Epithelial cell of esophagus (primary cell): Measurements from ENCODE around the gene USP37.

Experiments used
- DNase-seq: peaks from one replicate; pipeline ENCODE4 v3.0.0; 2010; ENCODE audit warnings: low read depth
- H3K4me3 ChIP-seq: 2 replicates; pipeline ENCODE4 v1.5.1; 2011; ENCODE audit warnings: mild to moderate bottlenecking, low read length, control low read depth
- CTCF ChIP-seq: IDR thresholded peaks from 2 replicates; pipeline ENCODE4 v1.5.1; 2011; ENCODE audit warnings: low read depth, mild to moderate bottlenecking, low read length, control low read depth, inconsistent platforms; ENCODE audit not compliant: insufficient read depth; ENCODE audit errors: missing control alignments

Gene USP37, protein sequence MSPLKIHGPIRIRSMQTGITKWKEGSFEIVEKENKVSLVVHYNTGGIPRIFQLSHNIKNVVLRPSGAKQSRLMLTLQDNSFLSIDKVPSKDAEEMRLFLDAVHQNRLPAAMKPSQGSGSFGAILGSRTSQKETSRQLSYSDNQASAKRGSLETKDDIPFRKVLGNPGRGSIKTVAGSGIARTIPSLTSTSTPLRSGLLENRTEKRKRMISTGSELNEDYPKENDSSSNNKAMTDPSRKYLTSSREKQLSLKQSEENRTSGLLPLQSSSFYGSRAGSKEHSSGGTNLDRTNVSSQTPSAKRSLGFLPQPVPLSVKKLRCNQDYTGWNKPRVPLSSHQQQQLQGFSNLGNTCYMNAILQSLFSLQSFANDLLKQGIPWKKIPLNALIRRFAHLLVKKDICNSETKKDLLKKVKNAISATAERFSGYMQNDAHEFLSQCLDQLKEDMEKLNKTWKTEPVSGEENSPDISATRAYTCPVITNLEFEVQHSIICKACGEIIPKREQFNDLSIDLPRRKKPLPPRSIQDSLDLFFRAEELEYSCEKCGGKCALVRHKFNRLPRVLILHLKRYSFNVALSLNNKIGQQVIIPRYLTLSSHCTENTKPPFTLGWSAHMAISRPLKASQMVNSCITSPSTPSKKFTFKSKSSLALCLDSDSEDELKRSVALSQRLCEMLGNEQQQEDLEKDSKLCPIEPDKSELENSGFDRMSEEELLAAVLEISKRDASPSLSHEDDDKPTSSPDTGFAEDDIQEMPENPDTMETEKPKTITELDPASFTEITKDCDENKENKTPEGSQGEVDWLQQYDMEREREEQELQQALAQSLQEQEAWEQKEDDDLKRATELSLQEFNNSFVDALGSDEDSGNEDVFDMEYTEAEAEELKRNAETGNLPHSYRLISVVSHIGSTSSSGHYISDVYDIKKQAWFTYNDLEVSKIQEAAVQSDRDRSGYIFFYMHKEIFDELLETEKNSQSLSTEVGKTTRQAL

GRCh38 chr2:218568190-218569037, at the start of gene USP37, which contains the start of gene CNOT9:
Gene USP37, minus strand, starts transcription at chr2:218568351. Its CDS starts 9,698 bp downstream, at chr2:218558653.
Gene CNOT9, plus strand, starts transcription at chr2:218568839. Its CDS starts 116 bp downstream, at chr2:218568955.
- H3K4me3 ChIP-seq, result peak within 1 kb of the TSS; percentile 85
- DNase-seq, result peak; percentile 99
- no peak for TF ChIP-seq CTCF

DNA sequence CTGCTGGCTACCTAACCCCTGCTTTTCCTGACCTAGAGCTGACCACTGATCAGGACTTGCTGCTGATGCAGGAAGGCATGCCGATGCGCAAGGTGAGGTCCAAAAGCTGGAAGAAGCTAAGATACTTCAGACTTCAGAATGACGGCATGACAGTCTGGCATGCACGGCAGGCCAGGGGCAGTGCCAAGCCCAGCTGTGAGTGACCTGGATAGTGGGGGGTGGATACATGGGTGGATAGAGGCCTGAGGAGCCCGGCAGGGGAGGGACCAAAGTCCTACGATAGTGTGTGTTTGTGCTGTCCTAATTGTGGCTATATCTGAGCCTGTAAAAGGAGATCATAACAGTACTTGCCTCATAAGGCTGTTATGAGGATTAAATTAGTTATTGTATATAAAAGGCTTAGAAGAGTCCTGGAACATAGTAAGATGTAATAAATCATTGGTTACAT, 47.7 kb upstream of the USP37 start:
- DNase-seq, result no peak
- no peak for TF ChIP-seq CTCF
- H3K4me3 ChIP-seq, result no peak overlapping the region

DNA sequence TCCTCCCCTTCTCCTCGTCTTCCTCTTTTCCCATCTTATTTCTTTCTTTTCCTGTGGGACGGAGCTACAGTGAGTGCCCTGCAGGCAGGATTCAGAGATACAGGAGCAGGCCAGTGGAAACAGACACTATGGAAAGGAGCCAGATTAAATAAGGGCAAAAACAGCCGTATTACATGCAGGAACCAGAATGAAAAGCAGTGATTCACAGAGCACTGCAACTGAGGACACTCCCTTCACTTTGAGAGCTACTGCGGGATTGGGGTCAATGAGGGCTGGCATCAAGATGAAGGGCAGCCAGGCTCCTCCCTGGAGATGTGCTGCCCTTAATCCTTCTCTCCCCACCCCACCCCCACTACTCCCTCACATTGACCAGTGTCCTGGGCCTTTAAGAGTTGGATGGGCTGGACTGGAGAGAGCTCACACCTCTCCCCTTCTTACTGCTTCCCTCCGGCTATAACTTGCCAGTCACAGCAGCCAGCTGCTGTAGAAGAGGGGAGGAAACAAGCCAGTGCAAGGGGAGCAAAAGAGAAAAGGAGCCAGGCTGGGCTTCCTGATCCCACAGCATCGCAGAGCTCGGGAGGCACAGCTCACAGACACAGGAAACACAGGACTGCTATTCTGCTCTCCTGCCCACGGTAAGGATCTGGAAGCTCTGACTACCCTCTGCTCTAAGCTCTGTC, 39.4 kb upstream of the USP37 start, which contains the start of gene PLCD4:
Gene PLCD4, plus strand, starts transcription at position 464 of the 680 bp plus-strand sequence. CDS start 7,841 bp downstream, outside the sequence.
- peak; percentile 25 for TF ChIP-seq CTCF
- peak; percentile 88 for DNase-seq
- peak within 1 kb of the TSS; percentile 15 for H3K4me3 ChIP-seq

GRCh38 chr2:218605432-218605831, 37.3 kb upstream of the USP37 start:
- no peak for TF ChIP-seq CTCF
- DNase-seq, result no peak
- H3K4me3 ChIP-seq, result no peak overlapping the region

GRCh38 chr2:218585541-218585940, 17.4 kb upstream of the USP37 start:
- H3K4me3 ChIP-seq, result no peak overlapping the region
- no peak for DNase-seq
- no peak for TF ChIP-seq CTCF
